Panc1 (cell line): ENCODE results near the gene CTLA4. TPM values are rescaled to one million over a fixed set of nuclear protein-coding genes. Genes with fewer than 3 reads are reported as not detected.

Source experiments
- ATAC-seq: fragments of 200-7000 bp; cut with Tn5 transposase; 2 replicates; pipeline ENCODE4 v1.9.1; 2020; ENCODE audit warnings: mild to moderate bottlenecking, moderate library complexity
- BruUV-seq: library from RNA; stranded (reverse); fragments of 400-500 nt; replicated peaks from 2 replicates; lab custom pipeline; 2021; lab: Mats Ljungman, UMichigan
- CTCF ChIA-PET: fragments of 300-600 bp; sonication (Branson Sonifier 250); formaldehyde crosslinking; loops from one replicate; lab custom pipeline; 2022; ENCODE audit warnings: antibody characterized with exemption; lab: Charles Lee
- POLR2A ChIA-PET: fragments of 300-600 bp; sonication (Branson Sonifier 250); formaldehyde crosslinking; loops from one replicate; lab custom pipeline; 2022; ENCODE audit warnings: antibody characterized with exemption; lab: Charles Lee
- DNase-seq: peaks from one replicate; pipeline ENCODE4 v3.0.0-alpha.2; 2010; ENCODE audit warnings: low read depth, low spot score
- H3K27ac ChIP-seq: 2 replicates; pipeline ENCODE4 v1.5.1; 2011; ENCODE audit warnings: mild to moderate bottlenecking, low read length, inconsistent platforms
- H3K27me3 ChIP-seq: fragments of 200-500 bp; sonication (Bioruptor generic); 2 replicates; pipeline ENCODE4 v1.6.0; 2014; ENCODE audit warnings: low read length, inconsistent platforms; ENCODE audit not compliant: control insufficient read depth, insufficient read depth
- H3K36me3 ChIP-seq: fragments of 200-500 bp; sonication (Bioruptor generic); 2 replicates; pipeline ENCODE4 v1.5.1; 2014; ENCODE audit warnings: inconsistent platforms, mild to moderate bottlenecking, low read length, moderate library complexity; ENCODE audit not compliant: control insufficient read depth, insufficient read depth
- H3K4me1 ChIP-seq: 2 replicates; pipeline ENCODE4 v1.5.1; 2011; ENCODE audit warnings: inconsistent platforms, mild to moderate bottlenecking, low read length, moderate library complexity; ENCODE audit not compliant: control insufficient read depth, insufficient read depth
- H3K4me3 ChIP-seq, 2 experiments: 2 replicates each; pipeline ENCODE4 v1.5.1; 2011 to 2012; ENCODE audit warnings: low read depth in 2 of 2, low read length in 2 of 2, mild to moderate bottlenecking in 2 of 2, inconsistent platforms in 1 of 2, moderate library complexity in 1 of 2
- H3K9me3 ChIP-seq: fragments of 200-500 bp; sonication (Bioruptor generic); 2 replicates; pipeline ENCODE4 v1.5.1; 2014; ENCODE audit warnings: low read depth, mild to moderate bottlenecking, inconsistent platforms, low read length, moderate library complexity; ENCODE audit not compliant: control insufficient read depth, insufficient read depth
- POLR2AphosphoS5 ChIP-seq: IDR thresholded peaks from 2 replicates; pipeline ENCODE4 v1.6.1; 2012; ENCODE audit warnings: mild to moderate bottlenecking, low read depth, low read length, moderate library complexity
- REST ChIP-seq, 2 experiments: IDR thresholded peaks; 2 replicates each; pipeline ENCODE4 v1.6.1; 2011 to 2012; ENCODE audit warnings: low read depth in 2 of 2, control low read depth in 1 of 2, low read length in 1 of 2, mild to moderate bottlenecking in 1 of 2, moderate library complexity in 1 of 2; ENCODE audit not compliant: insufficient read depth in 1 of 2
- SIN3A ChIP-seq: IDR thresholded peaks from 2 replicates; pipeline ENCODE4 v1.6.1; 2012; ENCODE audit warnings: low read depth, mild to moderate bottlenecking, low read length, moderate library complexity, borderline replicate concordance; ENCODE audit not compliant: insufficient read depth
- TCF7L2 ChIP-seq: IDR thresholded peaks from 2 replicates; pipeline ENCODE4 v1.6.1; 2011; ENCODE audit warnings: mild to moderate bottlenecking, low read depth, low read length, inconsistent platforms
- in situ Hi-C: cut with HindIII; loops from 2 replicates; pipeline ENCODE4 v1.10.0; 2016; ENCODE audit warnings: low sequenced_read_pairs, low pct_unique_long_range_greater_than_20kb
- intact Hi-C: fragments of 100-400 bp; cut with micrococcal nuclease; formaldehyde crosslinking; loops from one replicate; pipeline ENCODE4 v1.10.0; 2022; ENCODE audit not compliant: unreplicated experiment
- total RNA-seq: library from RNA; stranded (reverse); gene quantifications from one replicate; pipeline ENCODE4 v1.2.1, GENCODE V29; 2021; ENCODE audit not compliant: unreplicated experiment
- TF ChIP-seq, protein P1 (sequence below): fragments of 450-650 bp; IDR thresholded peaks from 2 replicates; pipeline ENCODE4 v1.5.1; 2017; ENCODE audit warnings: mild to moderate bottlenecking

CTLA4 gene
- total RNA-seq, 1 experiment from 2014 or later = 0.08 TPM

GRCh38 chr2:203824057-203824456, 43.5 kb upstream of the CTLA4 start:
- in situ Hi-C loops = no loop called here
- no peaks in the 10 kb centered on the region for H3K9me3 ChIP-seq
- intact Hi-C loops = no loop called here

GRCh38 chr2:203824603-203825002, 43.0 kb upstream of the CTLA4 start:
- DNase-seq = no peak
- intact Hi-C loops (no loop called here), in situ Hi-C loops (no loop called here)
- BruUV-seq = no TSS peak
- H3K4me3 ChIP-seq = no peak overlapping the region
- H3K4me1 ChIP-seq = no peaks in the 10 kb centered on the region
- TF ChIP-seq POLR2AphosphoS5 (no peak), REST (IDR thresholded peaks at IDR 0.05; ENCODE audit: insufficient read depth in 1 of 2, low read depth in 2 of 2, low read length in 1 of 2) (no peak), SIN3A (no peak), TCF7L2 (no peak)
- TF ChIP-seq, protein P1, sequence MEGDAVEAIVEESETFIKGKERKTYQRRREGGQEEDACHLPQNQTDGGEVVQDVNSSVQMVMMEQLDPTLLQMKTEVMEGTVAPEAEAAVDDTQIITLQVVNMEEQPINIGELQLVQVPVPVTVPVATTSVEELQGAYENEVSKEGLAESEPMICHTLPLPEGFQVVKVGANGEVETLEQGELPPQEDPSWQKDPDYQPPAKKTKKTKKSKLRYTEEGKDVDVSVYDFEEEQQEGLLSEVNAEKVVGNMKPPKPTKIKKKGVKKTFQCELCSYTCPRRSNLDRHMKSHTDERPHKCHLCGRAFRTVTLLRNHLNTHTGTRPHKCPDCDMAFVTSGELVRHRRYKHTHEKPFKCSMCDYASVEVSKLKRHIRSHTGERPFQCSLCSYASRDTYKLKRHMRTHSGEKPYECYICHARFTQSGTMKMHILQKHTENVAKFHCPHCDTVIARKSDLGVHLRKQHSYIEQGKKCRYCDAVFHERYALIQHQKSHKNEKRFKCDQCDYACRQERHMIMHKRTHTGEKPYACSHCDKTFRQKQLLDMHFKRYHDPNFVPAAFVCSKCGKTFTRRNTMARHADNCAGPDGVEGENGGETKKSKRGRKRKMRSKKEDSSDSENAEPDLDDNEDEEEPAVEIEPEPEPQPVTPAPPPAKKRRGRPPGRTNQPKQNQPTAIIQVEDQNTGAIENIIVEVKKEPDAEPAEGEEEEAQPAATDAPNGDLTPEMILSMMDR = no peak
- H3K36me3 ChIP-seq = no peaks in the 10 kb centered on the region
- no peak overlapping the region for H3K27ac ChIP-seq
- no peaks in the 10 kb centered on the region for H3K9me3 ChIP-seq
- ATAC-seq = no peak
- H3K27me3 ChIP-seq = peaks cover 8% of the 10 kb centered on the region; the same call in 1 of the 2 replicates
- ChIA-PET POLR2A (no interaction called here), CTCF (no interaction called here)

More at GRCh38 chr2:203824057-203824456, 43.5 kb upstream of the CTLA4 start:
- Histone ChIP-seq H3K4me1 (no peaks in the 10 kb centered on the region), H3K27ac (no peak overlapping the region), H3K4me3 (no peak overlapping the region), H3K36me3 (no peaks in the 10 kb centered on the region), H3K27me3 (peaks cover 8% of the 10 kb centered on the region; the same call in 1 of the 2 replicates)
- no TSS peak for BruUV-seq
- DNase-seq (no peak), ATAC-seq (no peak)
- ChIA-PET CTCF (no interaction called here), POLR2A (no interaction called here)
- TF ChIP-seq POLR2AphosphoS5 = no peak
- TF ChIP-seq REST (IDR thresholded peaks at IDR 0.05; ENCODE audit: insufficient read depth in 1 of 2, low read depth in 2 of 2, low read length in 1 of 2) = no peak
- TF ChIP-seq SIN3A = no peak
- TF ChIP-seq TCF7L2 = no peak
- TF ChIP-seq, protein P1 = no peak
